ENCODE measurements around the gene SEC22B.
"Not testable (repeated sequence)": the region's sequence is repeated elsewhere in the genome, so short reads cannot be mapped to it uniquely, and the experiment has no call there.

The SEC22B gene

DNA sequence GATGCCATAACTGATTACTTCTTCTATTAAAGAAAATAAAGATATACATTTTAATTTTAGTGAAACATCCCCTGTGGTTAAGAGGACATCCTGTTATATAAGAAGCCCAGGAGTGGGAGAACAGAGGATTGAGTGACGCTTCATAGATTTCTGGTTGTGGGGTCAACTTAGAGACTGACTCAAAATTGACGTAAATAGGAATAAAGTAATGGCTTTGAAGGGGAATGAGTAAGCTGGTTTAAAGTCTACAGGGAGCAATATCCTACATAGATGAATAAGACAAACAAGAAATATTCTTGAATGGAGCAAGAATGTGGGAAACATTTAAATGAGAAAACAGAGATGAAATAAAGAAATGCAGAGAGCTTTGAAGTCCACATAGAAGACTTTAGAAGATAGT is 60.2 kb downstream of the SEC22B start:
- not testable (repeated sequence) for DNase-seq (ENCODE audit: low read depth)

DNA sequence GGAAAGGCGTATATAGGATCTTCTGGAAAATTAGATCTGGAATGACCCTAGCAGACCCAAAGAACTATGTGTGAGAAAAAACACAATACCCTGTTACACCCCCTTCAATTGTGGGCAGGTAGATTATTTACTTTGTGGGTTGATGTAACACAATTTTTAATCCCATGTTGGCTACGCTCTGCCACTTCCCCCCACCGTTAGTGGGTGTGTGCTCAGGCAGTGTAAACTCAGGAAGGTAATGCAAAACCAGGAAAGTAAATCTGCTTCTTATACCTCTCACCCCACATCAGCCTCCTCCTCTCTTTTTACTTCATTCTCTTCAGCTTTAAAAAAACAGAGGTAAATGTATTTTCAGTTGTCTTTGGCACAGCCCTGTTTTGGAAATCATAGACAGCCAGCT is 63.2 kb downstream of the SEC22B start:
- not testable (repeated sequence) for DNase-seq (ENCODE audit: low read depth)

DNA sequence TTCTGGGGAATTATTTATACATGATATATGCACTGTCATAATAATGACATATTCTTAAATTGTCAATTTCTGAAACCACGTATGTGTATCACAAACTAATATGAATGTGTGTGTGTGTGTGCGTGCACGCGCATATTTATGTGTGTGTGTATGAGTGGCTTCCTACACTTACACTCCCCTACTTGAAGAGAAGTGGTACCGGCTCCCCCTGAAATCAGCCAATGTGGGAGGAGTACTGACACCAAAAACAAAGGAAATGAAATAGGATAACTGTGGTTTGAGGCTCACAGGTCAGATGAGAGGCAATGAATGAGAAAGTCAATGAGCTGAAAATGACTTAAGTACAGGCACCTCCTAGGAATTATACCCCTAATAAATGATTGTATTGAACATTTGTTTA is 64.1 kb downstream of the SEC22B start:
- not testable (repeated sequence) for DNase-seq (ENCODE audit: low read depth)

DNA sequence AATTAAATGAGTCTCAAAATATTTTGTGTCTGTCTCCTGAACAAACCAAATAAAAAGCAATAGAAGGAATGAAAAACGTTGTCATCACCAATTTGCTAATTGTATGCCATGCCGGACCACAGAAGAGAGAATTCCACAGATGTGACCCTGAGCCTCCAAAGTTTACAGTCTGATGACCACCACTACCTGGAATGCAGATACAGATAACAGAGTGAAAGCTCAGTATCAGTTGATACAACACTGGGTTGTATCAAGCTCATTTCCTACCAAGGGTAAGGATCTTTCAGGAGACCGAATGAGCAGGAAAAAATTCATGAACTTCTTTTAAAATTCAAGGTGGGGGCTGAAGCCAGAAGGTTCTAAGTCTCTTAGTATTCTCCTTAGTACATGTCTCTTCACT is 64.5 kb downstream of the SEC22B start:
- not testable (repeated sequence) for DNase-seq (ENCODE audit: low read depth)

DNA sequence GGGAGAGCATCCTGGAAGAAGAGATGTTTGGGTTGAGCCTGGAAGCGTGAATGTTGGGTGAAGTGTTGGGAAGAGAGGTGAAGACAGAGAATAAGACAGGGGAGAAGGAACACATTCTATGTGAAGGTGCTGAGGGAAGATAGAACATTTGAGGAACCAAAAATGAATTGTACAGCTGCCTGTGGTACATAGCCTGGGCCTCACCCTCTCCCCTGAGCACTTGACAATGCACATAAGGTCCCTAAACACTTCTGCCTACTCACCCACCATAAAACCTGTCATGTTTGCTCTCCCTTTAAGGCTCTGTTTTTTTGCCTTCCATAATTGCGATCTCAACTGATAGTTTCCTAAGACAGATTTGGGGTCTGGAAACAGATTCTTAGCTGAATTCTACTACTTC is 65.3 kb downstream of the SEC22B start:
- not testable (repeated sequence) for DNase-seq (ENCODE audit: low read depth)

DNA sequence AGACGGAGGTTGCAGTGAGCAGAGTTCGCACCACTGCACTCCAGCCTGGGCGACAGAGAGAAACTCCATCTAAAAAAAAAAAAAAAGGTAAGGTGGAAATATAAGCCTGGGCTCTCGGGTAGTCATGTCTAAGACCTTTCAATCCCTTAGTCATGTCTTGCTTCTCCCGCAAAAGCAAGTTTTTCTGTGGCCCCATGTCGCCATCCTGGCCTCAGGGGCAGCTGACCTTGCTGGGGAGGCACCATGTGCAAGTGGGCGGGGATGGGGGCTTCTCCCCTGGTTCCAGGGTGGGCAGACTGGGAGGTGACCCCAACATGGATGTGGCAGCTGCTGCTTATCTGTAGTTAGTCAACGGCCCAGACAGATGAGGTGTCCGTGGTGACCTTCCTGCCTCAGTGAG is 66.7 kb downstream of the SEC22B start:
- DNase-seq (ENCODE audit: low read depth): not testable (repeated sequence)

DNA sequence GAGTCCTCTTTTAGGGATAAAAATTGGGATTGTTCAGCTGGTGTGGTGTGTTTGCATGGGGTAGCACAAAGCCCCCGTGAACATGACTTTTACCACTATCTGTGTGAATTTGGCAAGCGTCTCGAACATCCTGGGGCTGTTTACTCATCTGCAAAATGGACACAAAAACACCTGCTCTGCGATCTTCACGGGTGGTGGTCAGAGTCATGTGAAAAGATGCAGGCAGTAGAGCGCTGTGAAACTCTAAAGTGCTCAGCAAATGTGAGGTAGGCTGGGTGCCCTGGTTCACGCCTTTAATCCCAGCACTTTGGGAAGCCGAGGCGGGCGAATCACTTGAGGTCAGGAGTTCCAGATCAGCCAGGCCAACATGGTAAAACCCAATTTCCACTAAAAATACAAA is 67.1 kb downstream of the SEC22B start:
- DNase-seq (ENCODE audit: low read depth): not testable (repeated sequence)

DNA sequence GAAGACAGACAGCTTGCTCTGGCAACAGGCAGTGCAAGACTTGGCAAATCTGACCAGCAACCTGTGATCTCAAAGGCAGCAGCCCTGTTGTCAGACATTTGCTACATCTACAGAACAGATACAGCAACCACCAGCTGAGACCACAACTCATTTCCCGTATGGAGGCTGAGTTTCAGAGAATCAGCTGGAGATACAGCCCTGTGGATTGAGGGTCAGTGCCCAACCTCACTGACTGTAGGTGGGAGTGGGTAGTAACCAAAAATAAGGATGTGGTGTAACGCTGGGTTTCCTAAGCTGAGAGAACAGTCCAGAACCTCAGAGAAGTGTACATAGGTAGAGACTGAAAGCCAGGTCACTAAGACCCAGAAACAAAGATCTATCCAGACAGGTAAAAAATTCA is 71.0 kb downstream of the SEC22B start:
- DNase-seq (ENCODE audit: low read depth): not testable (repeated sequence)

DNA sequence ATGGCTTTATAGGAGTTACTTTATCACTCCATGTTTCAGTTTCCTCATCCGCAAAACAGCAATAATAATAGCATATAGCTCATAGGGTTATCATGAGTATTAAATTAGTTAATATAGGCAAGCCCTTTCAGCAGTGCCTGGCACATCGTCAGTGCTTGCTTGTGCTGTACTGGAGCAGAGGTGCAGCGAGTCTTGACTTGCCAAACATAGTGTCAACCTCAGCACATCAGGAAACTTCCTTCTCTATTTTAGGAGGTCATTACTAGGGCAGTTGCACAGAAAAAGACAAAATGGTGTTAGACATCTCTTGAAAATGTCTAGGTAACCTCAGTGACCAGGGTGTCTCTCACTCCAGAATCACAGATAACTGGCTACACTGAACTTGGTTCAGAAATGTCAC is 72.6 kb downstream of the SEC22B start:
- not testable (repeated sequence) for DNase-seq (ENCODE audit: low read depth)

DNA sequence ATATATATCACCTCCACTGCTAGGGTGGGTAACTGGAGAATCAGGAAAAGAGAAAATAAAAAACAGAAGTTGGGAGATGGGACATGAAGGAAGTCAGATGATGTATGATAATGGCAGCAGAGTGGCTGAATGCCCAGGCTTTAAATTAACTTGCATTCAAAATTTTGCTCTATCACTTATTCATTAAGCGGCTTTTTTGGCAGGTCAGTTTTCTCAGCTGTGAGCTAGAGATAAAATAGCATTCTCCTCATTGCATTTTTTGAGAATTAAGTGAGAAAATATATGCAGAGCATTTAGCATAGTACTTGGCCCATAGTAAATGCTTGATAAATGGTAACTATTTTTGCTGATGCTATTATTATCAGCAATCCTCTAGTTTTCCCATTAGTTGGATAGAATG is 74.7 kb downstream of the SEC22B start:
- DNase-seq (ENCODE audit: low read depth): not testable (repeated sequence)
